Heart left ventricle (tissue), 13 donors: Measurements from ENCODE around the gene TFAP2D.

Experiments used
- CTCF ChIP-seq, 12 donors: fragments of 200-600 bp; sonication (generic) in 4 of 12; IDR thresholded peaks; one replicate each; pipeline versions ENCODE4 v1.5.0 to v1.8.0; 2018 to 2022; ENCODE audit warnings: antibody characterized with exemption in 12 of 12, mild to moderate bottlenecking in 5 of 12
- POLR2A ChIP-seq, 2 donors: fragments of 450-650 bp; IDR thresholded peaks; one replicate each; pipeline ENCODE4 v1.6.1; 2017; ENCODE audit warnings: antibody characterized with exemption in 2 of 2, mild to moderate bottlenecking in 2 of 2, moderate library complexity in 2 of 2
- donor health status: ischemic (EF 13 %, LVEDD 7.1; RV severe dilation, severe dysfunction).
- donor health status: DM: no; HTN: yes; CAD: no.
- donor health status: DM: no; HTN: no; CAD: no.
- donor health status: ischemic (EF 25% LVEDD 6.9; RV normal size, moderate dysfunction).
- donor health status: ischemic (EF 25% LVEDD 5.7; RV mildly dilated, moderate dysfunction).
- donor health status: ischemic (EF 35%, LVEDD 5.7; RV mildly dilated, moderate dysfunction).
- donor health status: nonischemic (EF 11% LVEDD 7.7; RV severe dilation, severe dysfunction).
- donor health status: DM: yes; HTN: yes; CAD: no.
- donor health status: PGD.
- donor health status: ischemic (EF 29% LVEDD 5.4; RV normal size, mild dysfunction).
- donor health status: nonischemic (EF 23%, LVEDD 6.1; RV moderate dilation, normal function).

GRCh38 chr6:50818673-50819072 is 105.3 kb downstream of the TFAP2D start, which contains the start of gene TFAP2B:
- TF ChIP-seq POLR2A (IDR thresholded peaks at IDR 0.05) (no peak), CTCF (IDR thresholded peaks at IDR 0.05) (no peak)
